Limb (tissue), 2 donors: ENCODE measurements around the gene NTF3.

Experiments
- DNase-seq, 2 donors: peaks; one replicate each; pipeline ENCODE4 v3.0.0-alpha.2; 2016; ENCODE audit errors: extremely low spot score in 2 of 2

The NTF3 gene

GRCh38 chr12:5510251-5510805, 78.4 kb downstream of the NTF3 start:
- DNase-seq, result peak in 1 of 2 donors; percentile 17

- DNase-seq, result no peak
These were observed 79.3 kb downstream of the NTF3 start for GRCh38 chr12:5511256-5511643.

- peak; percentile 60 to 70 for DNase-seq
These were observed 80.0 kb downstream of the NTF3 start for GRCh38 chr12:5511644-5512600.

- peak in 1 of 2 donors; percentile 29 for DNase-seq
These were observed 80.7 kb downstream of the NTF3 start for GRCh38 chr12:5512601-5512970.

- no peak for DNase-seq
These were observed 81.5 kb downstream of the NTF3 start for GRCh38 chr12:5513406-5513805.

- DNase-seq, result no peak
These were observed 82.1 kb downstream of the NTF3 start for GRCh38 chr12:5514016-5514415.

- no peak for DNase-seq
These were observed 82.6 kb downstream of the NTF3 start for GRCh38 chr12:5514545-5514944.

GRCh38 chr12:5515458-5515857, 83.5 kb downstream of the NTF3 start:
- no peak for DNase-seq

- no peak for DNase-seq
These were observed 84.7 kb downstream of the NTF3 start for GRCh38 chr12:5516371-5517241.

- DNase-seq, result no peak
These were observed 86.9 kb downstream of the NTF3 start for GRCh38 chr12:5518584-5519365.

- no peak for DNase-seq
These were observed 88.1 kb downstream of the NTF3 start for GRCh38 chr12:5520037-5520436.

GRCh38 chr12:5520831-5521230, 88.9 kb downstream of the NTF3 start:
- no peak for DNase-seq

GRCh38 chr12:5521456-5522325, 89.8 kb downstream of the NTF3 start:
- no peak for DNase-seq

- DNase-seq, result peak in 1 of 2 donors; percentile 63
These were observed 90.8 kb downstream of the NTF3 start for GRCh38 chr12:5522432-5523335.

- DNase-seq, result no peak
These were observed 91.6 kb downstream of the NTF3 start for GRCh38 chr12:5523396-5524115.

GRCh38 chr12:5524116-5524768, 92.3 kb downstream of the NTF3 start:
- DNase-seq, result no peak

GRCh38 chr12:5524769-5525436, 93.0 kb downstream of the NTF3 start:
- DNase-seq, result no peak
